Transverse colon (tissue), 4 donors: ENCODE measurements around the gene MAGEE2. TPM values are rescaled to one million over a fixed set of nuclear protein-coding genes. Genes with fewer than 3 reads are reported as not detected.
"Not testable (repeated sequence)": the region's sequence is repeated elsewhere in the genome, so short reads cannot be mapped to it uniquely, and the experiment has no call there.

Source experiments
- DNase-seq: peaks from one replicate; pipeline ENCODE4 v3.0.0-alpha.2; 2019
- H3K27ac ChIP-seq, 4 donors: fragments of 200-600 bp; sonication (generic); 2 replicates each; pipeline ENCODE4 v1.5.1; 2016 to 2018; ENCODE audit warnings: inconsistent platforms in 4 of 4
- H3K27me3 ChIP-seq: fragments of 200-600 bp; sonication (generic); 2 replicates; pipeline ENCODE4 v1.5.1; 2017; ENCODE audit warnings: inconsistent platforms
- H3K36me3 ChIP-seq, 4 donors: fragments of 200-600 bp; sonication (generic); 2 replicates each; pipeline ENCODE4 v1.5.1; 2017 to 2019; ENCODE audit warnings: inconsistent platforms in 4 of 4
- H3K4me1 ChIP-seq, 4 donors: fragments of 200-600 bp; sonication (generic); 2 replicates each; pipeline ENCODE4 v1.5.1; 2017 to 2020; ENCODE audit warnings: inconsistent platforms in 4 of 4
- H3K4me3 ChIP-seq, 4 donors: fragments of 200-600 bp; sonication (generic); 1 replicate in 1 of 4; 2 replicates in 3 of 4; pipeline versions ENCODE4 v1.5.1 to v1.6.1; 2017 to 2019; ENCODE audit warnings: inconsistent platforms in 4 of 4
- H3K9me3 ChIP-seq, 2 donors: fragments of 200-600 bp; sonication (generic); 2 replicates each; pipeline ENCODE4 v1.5.1; 2017 to 2019; ENCODE audit warnings: inconsistent platforms in 2 of 2
- EP300 ChIP-seq: sonication (generic); formaldehyde crosslinking; IDR thresholded peaks from one replicate; pipeline ENCODE4 v1.6.1; 2017; ENCODE audit warnings: antibody characterized with exemption, low read depth
- POLR2A ChIP-seq: fragments of 450-650 bp; IDR thresholded peaks from one replicate; pipeline ENCODE4 v1.6.1; 2016; ENCODE audit warnings: antibody characterized with exemption, mild to moderate bottlenecking, moderate library complexity
- POLR2AphosphoS5 ChIP-seq, 3 donors: sonication (generic); formaldehyde crosslinking; IDR thresholded peaks; one replicate each; pipeline ENCODE4 v1.6.1; 2016; ENCODE audit warnings: antibody characterized with exemption in 3 of 3
- WGBS, 2 donors: methylation state at CpG; one replicate each; pipeline ENCODE4 v1.1.5; 2018; ENCODE audit warnings: low coverage in 1 of 2; 5-methylcytosine and 5-hydroxymethylcytosine counted together
- in situ Hi-C, 4 donors: fragments of 200-750 bp; cut with MboI; loops; one replicate each; pipeline versions ENCODE4 v1.15.0 to v1.15.1; 2017; ENCODE audit warnings: low sequenced_read_pairs in 3 of 4, low pct_ligation_motif_present in 1 of 4, low pct_unique_long_range_greater_than_20kb in 1 of 4
- intact Hi-C: fragments of 100-400 bp; cut with DNase I; formaldehyde crosslinking; loops from one replicate; pipeline ENCODE4 v1.15.1; 2023; ENCODE audit warnings: low total_unique reads
- total RNA-seq, 4 donors: library from RNA; depleted of rRNA; stranded (reverse); fragments of >200 nt; gene quantifications; one replicate each; pipeline ENCODE4 v1.1.0, GENCODE V29; 2016
- TF ChIP-seq, protein P1 (sequence below), 5 experiments: fragments of 200-600 bp in 3 of 5; fragments of 450-650 bp in 2 of 5; sonication (generic) in 3 of 5; IDR thresholded peaks; 1 replicate in 2 of 5; 2 replicates in 3 of 5; pipeline ENCODE4 v1.5.1; 2016 to 2017; ENCODE audit warnings: antibody characterized with exemption in 5 of 5, inconsistent platforms in 3 of 5, mild to moderate bottlenecking in 2 of 5, moderate library complexity in 1 of 5

Gene MAGEE2, protein sequence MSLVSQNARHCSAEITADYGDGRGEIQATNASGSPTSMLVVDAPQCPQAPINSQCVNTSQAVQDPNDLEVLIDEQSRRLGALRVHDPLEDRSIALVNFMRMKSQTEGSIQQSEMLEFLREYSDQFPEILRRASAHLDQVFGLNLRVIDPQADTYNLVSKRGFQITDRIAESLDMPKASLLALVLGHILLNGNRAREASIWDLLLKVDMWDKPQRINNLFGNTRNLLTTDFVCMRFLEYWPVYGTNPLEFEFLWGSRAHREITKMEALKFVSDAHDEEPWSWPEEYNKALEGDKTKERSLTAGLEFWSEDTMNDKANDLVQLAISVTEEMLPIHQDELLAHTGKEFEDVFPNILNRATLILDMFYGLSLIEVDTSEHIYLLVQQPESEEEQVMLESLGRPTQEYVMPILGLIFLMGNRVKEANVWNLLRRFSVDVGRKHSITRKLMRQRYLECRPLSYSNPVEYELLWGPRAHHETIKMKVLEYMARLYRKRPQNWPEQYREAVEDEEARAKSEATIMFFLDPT
- total RNA-seq = not detected

DNA sequence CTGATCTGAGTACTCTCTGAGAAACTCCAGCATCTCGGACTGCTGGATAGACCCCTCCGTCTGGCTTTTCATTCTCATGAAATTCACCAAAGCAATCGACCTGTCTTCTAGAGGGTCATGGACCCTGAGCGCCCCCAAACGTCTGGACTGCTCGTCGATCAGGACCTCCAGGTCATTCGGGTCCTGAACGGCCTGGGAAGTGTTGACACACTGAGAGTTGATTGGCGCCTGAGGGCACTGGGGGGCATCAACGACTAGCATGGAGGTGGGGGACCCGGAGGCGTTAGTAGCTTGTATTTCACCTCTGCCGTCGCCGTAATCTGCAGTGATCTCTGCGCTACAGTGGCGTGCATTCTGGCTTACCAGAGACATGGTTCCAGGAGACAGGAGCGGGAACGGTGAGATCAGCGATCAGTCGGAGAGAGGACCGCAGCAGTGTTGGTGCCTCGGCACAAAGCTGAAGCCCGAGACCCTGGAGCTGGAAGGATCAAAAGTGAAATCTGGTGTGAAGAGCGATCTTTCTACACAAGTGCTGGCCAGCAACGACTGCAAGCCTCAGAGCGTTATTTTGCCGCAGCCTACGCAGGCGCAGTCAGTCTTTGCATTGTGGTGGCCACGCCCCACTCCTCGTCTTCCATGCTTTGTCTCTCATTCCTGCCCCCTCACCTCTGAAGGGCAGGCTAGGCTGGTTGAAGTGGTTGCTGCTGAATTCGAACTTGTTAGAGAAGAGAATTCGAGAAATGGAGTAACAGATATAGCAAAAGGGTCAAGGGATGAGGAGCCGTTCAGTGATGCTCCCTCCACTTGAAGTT lies at the start of gene MAGEE2:
MAGEE2 (minus strand) TSS at position 575 of the 812 bp plus-strand sequence; CDS start at position 372, 203 bp downstream.
- intact Hi-C loops = no loop called here
- TF ChIP-seq POLR2AphosphoS5 (IDR thresholded peaks at IDR 0.05) = no peak
- TF ChIP-seq, protein P1, sequence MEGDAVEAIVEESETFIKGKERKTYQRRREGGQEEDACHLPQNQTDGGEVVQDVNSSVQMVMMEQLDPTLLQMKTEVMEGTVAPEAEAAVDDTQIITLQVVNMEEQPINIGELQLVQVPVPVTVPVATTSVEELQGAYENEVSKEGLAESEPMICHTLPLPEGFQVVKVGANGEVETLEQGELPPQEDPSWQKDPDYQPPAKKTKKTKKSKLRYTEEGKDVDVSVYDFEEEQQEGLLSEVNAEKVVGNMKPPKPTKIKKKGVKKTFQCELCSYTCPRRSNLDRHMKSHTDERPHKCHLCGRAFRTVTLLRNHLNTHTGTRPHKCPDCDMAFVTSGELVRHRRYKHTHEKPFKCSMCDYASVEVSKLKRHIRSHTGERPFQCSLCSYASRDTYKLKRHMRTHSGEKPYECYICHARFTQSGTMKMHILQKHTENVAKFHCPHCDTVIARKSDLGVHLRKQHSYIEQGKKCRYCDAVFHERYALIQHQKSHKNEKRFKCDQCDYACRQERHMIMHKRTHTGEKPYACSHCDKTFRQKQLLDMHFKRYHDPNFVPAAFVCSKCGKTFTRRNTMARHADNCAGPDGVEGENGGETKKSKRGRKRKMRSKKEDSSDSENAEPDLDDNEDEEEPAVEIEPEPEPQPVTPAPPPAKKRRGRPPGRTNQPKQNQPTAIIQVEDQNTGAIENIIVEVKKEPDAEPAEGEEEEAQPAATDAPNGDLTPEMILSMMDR (IDR thresholded peaks at IDR 0.05) = no peak
- TF ChIP-seq POLR2A = no peak
- no peak for TF ChIP-seq EP300
- H3K4me1 ChIP-seq = no peaks in the 10 kb centered on the region
- 25 to 74% methylated on average over 4 to 29 of the region's 36 CpGs for WGBS, 2 donors
- H3K9me3 ChIP-seq = no peaks in the 10 kb centered on the region
- H3K27ac ChIP-seq = no peak within 1 kb of the TSS
- in situ Hi-C loops = no loop called here
- no peaks in the 10 kb centered on the region for H3K27me3 ChIP-seq
- peak within 1 kb of the TSS in 2 of 4 donors; percentile 3 to 23 for H3K4me3 ChIP-seq
- no peaks in the 10 kb centered on the region for H3K36me3 ChIP-seq
- DNase-seq = no peak

DNA sequence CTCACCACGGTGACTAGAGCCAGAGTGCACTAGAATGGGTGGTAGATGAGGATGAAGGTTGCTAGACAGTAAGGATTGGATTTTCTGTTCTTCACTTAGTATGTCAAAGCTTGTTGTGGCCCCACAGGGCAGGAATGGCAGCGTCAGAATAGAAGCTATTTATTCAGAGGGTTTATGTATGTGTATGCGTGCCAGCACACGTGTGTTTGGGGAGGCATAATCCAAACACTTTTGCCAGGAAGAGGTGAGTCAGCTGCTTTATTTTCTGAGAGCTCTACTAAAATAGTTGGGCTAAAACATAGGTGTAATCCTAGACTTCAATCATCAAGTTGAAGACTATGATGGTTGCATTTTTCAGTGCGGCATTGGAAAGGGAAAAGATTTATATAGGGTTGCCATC lies 1.2 kb upstream of the MAGEE2 start:
- 69 to 80% methylated on average over 1 to 5 of the region's 5 CpGs for WGBS, 2 donors
- Histone ChIP-seq H3K9me3 (no peaks in the 10 kb centered on the region), H3K4me1 (no peaks in the 10 kb centered on the region), H3K27ac (no peak overlapping the region), H3K27me3 (no peaks in the 10 kb centered on the region), H3K36me3 (no peaks in the 10 kb centered on the region), H3K4me3 (no peak overlapping the region)
- in situ Hi-C loops = no loop called here
- TF ChIP-seq POLR2A (no peak), POLR2AphosphoS5 (IDR thresholded peaks at IDR 0.05) (no peak), EP300 (no peak)
- TF ChIP-seq, protein P1 (IDR thresholded peaks at IDR 0.05) = no peak
- DNase-seq = no peak
- intact Hi-C loops = no loop called here

DNA sequence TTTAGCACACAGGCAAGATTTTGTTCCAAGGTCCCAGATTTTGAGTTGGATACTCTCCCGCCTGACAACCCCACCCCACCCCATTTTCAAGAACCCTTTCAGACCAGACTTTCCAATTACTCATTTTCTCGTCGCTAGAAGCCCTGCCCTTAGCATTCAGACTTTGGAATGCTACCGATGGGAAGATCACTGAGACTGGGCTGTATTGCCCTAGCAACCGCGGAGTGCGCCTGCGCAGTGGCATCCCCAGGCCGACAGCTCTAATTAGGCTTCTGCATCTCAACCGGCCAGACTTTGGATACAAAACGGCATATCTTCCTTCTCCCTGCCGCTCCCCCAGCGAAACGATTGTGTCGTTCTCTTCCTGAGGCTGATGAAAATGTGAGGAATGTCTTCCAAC lies 3.4 kb downstream of the MAGEE2 start:
- no peak for DNase-seq
- H3K9me3 ChIP-seq = no peaks in the 10 kb centered on the region
- H3K27me3 ChIP-seq = no peaks in the 10 kb centered on the region
- H3K27ac ChIP-seq = no peak overlapping the region
- WGBS, 2 donors = 61% methylated on average over 15 of the region's 15 CpGs; no CpG with 5 or more reads in 1 of the 2 donors
- intact Hi-C loops = no loop called here
- H3K36me3 ChIP-seq = no peaks in the 10 kb centered on the region
- in situ Hi-C loops = no loop called here
- no peak overlapping the region for H3K4me3 ChIP-seq
- no peaks in the 10 kb centered on the region for H3K4me1 ChIP-seq
- TF ChIP-seq, protein P1 (IDR thresholded peaks at IDR 0.05) = no peak
- no peak for TF ChIP-seq POLR2AphosphoS5 (IDR thresholded peaks at IDR 0.05)

DNA sequence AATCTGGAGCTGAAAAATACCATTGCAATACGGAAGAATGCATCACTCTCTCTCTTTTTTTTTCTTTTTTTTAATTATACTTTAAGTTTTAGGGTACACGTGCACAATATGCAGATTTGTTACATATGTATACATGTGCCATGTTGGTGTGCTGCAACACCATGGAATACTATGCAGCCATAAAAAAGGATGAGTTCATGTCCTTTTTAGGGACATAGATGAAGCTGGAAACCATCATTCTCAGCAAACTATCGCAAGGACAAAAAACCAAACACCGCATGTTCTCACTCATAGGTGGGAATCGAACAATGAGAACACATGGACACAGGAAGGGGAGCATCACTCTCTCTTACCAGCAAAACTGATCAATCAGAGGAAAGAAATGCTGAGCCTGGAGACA lies 17.0 kb downstream of the MAGEE2 start:
- H3K4me1 ChIP-seq, H3K27me3 ChIP-seq, in situ Hi-C loops, DNase-seq, H3K4me3 ChIP-seq, intact Hi-C loops, H3K36me3 ChIP-seq, H3K27ac ChIP-seq, H3K9me3 ChIP-seq: not testable (repeated sequence)
- whole genome bisulfite sequencing, 2 donors = 81 to 83% methylated on average over 3 to 5 of the region's 5 CpGs
